Panc1 (cell line): Measurements from ENCODE around the gene TFAP2B.

Source experiments
- CTCF ChIP-seq: fragments of 450-650 bp; IDR thresholded peaks from 2 replicates; pipeline ENCODE4 v1.5.1; 2017; ENCODE audit warnings: mild to moderate bottlenecking
- POLR2AphosphoS5 ChIP-seq: IDR thresholded peaks from 2 replicates; pipeline ENCODE4 v1.6.1; 2012; ENCODE audit warnings: mild to moderate bottlenecking, low read depth, low read length, moderate library complexity
- REST ChIP-seq, 2 experiments: IDR thresholded peaks; 2 replicates each; pipeline ENCODE4 v1.6.1; 2011 to 2012; ENCODE audit warnings: low read depth in 2 of 2, control low read depth in 1 of 2, low read length in 1 of 2, mild to moderate bottlenecking in 1 of 2, moderate library complexity in 1 of 2; ENCODE audit not compliant: insufficient read depth in 1 of 2
- TCF7L2 ChIP-seq: IDR thresholded peaks from 2 replicates; pipeline ENCODE4 v1.6.1; 2011; ENCODE audit warnings: mild to moderate bottlenecking, low read depth, low read length, inconsistent platforms

GRCh38 chr6:50889935-50890334 is 71.3 kb downstream of the TFAP2B start:
- TF ChIP-seq CTCF: no peak
- no peak for TF ChIP-seq POLR2AphosphoS5
- no peak for TF ChIP-seq TCF7L2
- no peak for TF ChIP-seq REST (IDR thresholded peaks at IDR 0.05; ENCODE audit: insufficient read depth in 1 of 2, low read depth in 2 of 2, low read length in 1 of 2)
